Stomach (tissue), 9 donors: ENCODE measurements around the gene GNG2. TPM values are rescaled to one million over a fixed set of nuclear protein-coding genes. Genes with fewer than 3 reads are reported as not detected.

Source experiments
- DNase-seq, 2 donors: peaks; one replicate each; pipeline versions ENCODE4 v3.0.0 to v3.0.0-alpha.2; 2013 to 2019
- H3K27ac ChIP-seq, 5 donors: fragments of 200-600 bp in 4 of 5; sonication (generic) in 4 of 5; one replicate each; pipeline ENCODE4 v1.5.1; 2013 to 2019; ENCODE audit warnings: mild to moderate bottlenecking in 1 of 5, moderate library complexity in 1 of 5
- H3K27me3 ChIP-seq, 3 donors: fragments of 200-600 bp; sonication (generic); one replicate each; pipeline ENCODE4 v1.5.1; 2017 to 2019; ENCODE audit warnings: mixed run types in 1 of 3
- H3K36me3 ChIP-seq, 4 donors: fragments of 200-600 bp; sonication (generic); 1 replicate in 3 of 4; 2 replicates in 1 of 4; pipeline ENCODE4 v1.5.1; 2016 to 2019
- H3K4me1 ChIP-seq, 4 donors: fragments of 200-600 bp; sonication (generic); one replicate each; pipeline ENCODE4 v1.5.1; 2016 to 2019
- H3K4me3 ChIP-seq, 4 donors: fragments of 200-600 bp; sonication (generic) in 3 of 4; one replicate each; pipeline ENCODE4 v1.5.1; 2016 to 2019; ENCODE audit warnings: mild to moderate bottlenecking in 1 of 4
- H3K9me3 ChIP-seq, 4 donors: fragments of 200-600 bp; sonication (generic); one replicate each; pipeline ENCODE4 v1.5.1; 2016 to 2019
- CTCF ChIP-seq, 7 experiments: fragments of 450-650 bp in 4 of 7; fragments of 200-600 bp in 3 of 7; sonication (generic) in 3 of 7; IDR thresholded peaks; one replicate each; pipeline ENCODE4 v1.5.1; 2016 to 2019; ENCODE audit warnings: antibody characterized with exemption in 7 of 7, control low read depth in 2 of 7, mild to moderate bottlenecking in 1 of 7
- EP300 ChIP-seq: sonication (generic); formaldehyde crosslinking; IDR thresholded peaks from one replicate; pipeline ENCODE4 v1.6.1; 2017; ENCODE audit warnings: antibody characterized with exemption
- POLR2A ChIP-seq, 4 donors: fragments of 450-650 bp; IDR thresholded peaks; one replicate each; pipeline ENCODE4 v1.6.1; 2016; ENCODE audit warnings: antibody characterized with exemption in 4 of 4, control low read depth in 2 of 4, mild to moderate bottlenecking in 1 of 4, moderate library complexity in 1 of 4
- POLR2AphosphoS5 ChIP-seq, 3 donors: sonication (generic); formaldehyde crosslinking; IDR thresholded peaks; one replicate each; pipeline ENCODE4 v1.6.1; 2016; ENCODE audit warnings: antibody characterized with exemption in 3 of 3
- WGBS, 5 donors: extraction: QIAGEN DNeasy Blood & Tissue Kit in 3 of 5; methylation state at CpG; one replicate each; pipeline versions ENCODE4 v1.1.5 to v1.1.7; 2013 to 2018; 5-methylcytosine and 5-hydroxymethylcytosine counted together
- intact Hi-C: fragments of 100-400 bp; cut with DNase I; formaldehyde crosslinking; loops from one replicate; pipeline ENCODE4 v1.15.1; 2023; ENCODE audit warnings: low total_unique reads
- polyA plus RNA-seq, 3 donors: library from polyadenylated mRNA; stranded (reverse); fragments of 200-250 nt; gene quantifications; one replicate each; pipeline ENCODE4 v1.2.3, GENCODE V29; 2013
- total RNA-seq, 5 donors: library from RNA; depleted of rRNA; stranded (reverse); fragments of >200 nt; gene quantifications; one replicate each; pipeline versions ENCODE4 v1.1.0 to v1.2.3, GENCODE V29; 2014 to 2016
- donor health status: healthy with polysubstance abuse.
- donor health status: Bipolar disorder and iron deficiency.
- donor health status: healthy.

The GNG2 gene
- total and polyA plus RNA-seq, 8 donors: 0.58 to 23.3 (median 9.2) TPM

GRCh38 chr14:51957950-51958349 lies 97.5 kb downstream of the GNG2 start:
- H3K9me3 ChIP-seq: peaks cover 0 to 20% (median 15%) of the 10 kb centered on the region in 4 donors
- intact Hi-C loops: no loop called here
- DNase-seq: no peak

GRCh38 chr14:51959928-51960327 lies 99.5 kb downstream of the GNG2 start:
- H3K4me3 ChIP-seq: no peak overlapping the region
- no peak for TF ChIP-seq POLR2AphosphoS5 (IDR thresholded peaks at IDR 0.05)
- no peak for TF ChIP-seq CTCF (IDR thresholded peaks at IDR 0.05)
- no peak for TF ChIP-seq EP300
- no peak for TF ChIP-seq POLR2A (IDR thresholded peaks at IDR 0.05)
- peaks cover 0 to 11% (median 5%) of the 10 kb centered on the region in 4 donors for H3K4me1 ChIP-seq
- H3K36me3 ChIP-seq: peaks cover 0 to 14% (median 7%) of the 10 kb centered on the region in 4 donors
- intact Hi-C loops: no loop called here
- peaks cover 0 to 20% (median 15%) of the 10 kb centered on the region in 4 donors for H3K9me3 ChIP-seq
- no peak for DNase-seq
- H3K27me3 ChIP-seq: no peaks in the 10 kb centered on the region
- 94 to 100% (median 96%) methylated on average over 1 of the region's 1 CpG for WGBS, 5 donors
- no peak overlapping the region for H3K27ac ChIP-seq

More at GRCh38 chr14:51957950-51958349, 97.5 kb downstream of the GNG2 start:
- WGBS, 5 donors: 66 to 75% (median 68%) methylated on average over 2 of the region's 2 CpGs
- Histone ChIP-seq H3K4me1 (peaks cover 0 to 6% (median 1%) of the 10 kb centered on the region in 4 donors), H3K36me3 (peaks cover 0 to 28% (median 12%) of the 10 kb centered on the region in 4 donors), H3K27ac (no peak overlapping the region), H3K27me3 (no peaks in the 10 kb centered on the region), H3K4me3 (no peak overlapping the region)
- no peak for TF ChIP-seq POLR2A (IDR thresholded peaks at IDR 0.05)
- TF ChIP-seq POLR2AphosphoS5 (IDR thresholded peaks at IDR 0.05): no peak
- no peak for TF ChIP-seq EP300
- no peak for TF ChIP-seq CTCF (IDR thresholded peaks at IDR 0.05)

GRCh38 chr14:51960866-51961265 lies 100.5 kb downstream of the GNG2 start:
- Histone ChIP-seq H3K4me1 (peaks cover 0 to 11% (median 5%) of the 10 kb centered on the region in 4 donors), H3K36me3 (peaks cover 0 to 14% (median 7%) of the 10 kb centered on the region in 4 donors), H3K27ac (no peak overlapping the region), H3K4me3 (no peak overlapping the region), H3K9me3 (peaks cover 0 to 20% (median 15%) of the 10 kb centered on the region in 4 donors), H3K27me3 (no peaks in the 10 kb centered on the region)
- TF ChIP-seq CTCF (IDR thresholded peaks at IDR 0.05) (no peak), EP300 (no peak), POLR2AphosphoS5 (IDR thresholded peaks at IDR 0.05) (no peak), POLR2A (IDR thresholded peaks at IDR 0.05) (no peak)
- intact Hi-C loops: no loop called here
- DNase-seq: no peak

GRCh38 chr14:51962711-51963110 lies 102.3 kb downstream of the GNG2 start:
- H3K27ac ChIP-seq: peak overlapping the region in 1 of 5 donors; percentile 54
- intact Hi-C loops: no loop called here

More at GRCh38 chr14:51962711-51963110, 102.3 kb downstream of the GNG2 start:
- H3K27me3 ChIP-seq: no peaks in the 10 kb centered on the region
- peaks cover 0 to 17% (median 15%) of the 10 kb centered on the region in 4 donors for H3K9me3 ChIP-seq
- peaks cover 0 to 11% (median 5%) of the 10 kb centered on the region in 4 donors for H3K4me1 ChIP-seq
- WGBS, 5 donors: 23 to 47% (median 28%) methylated on average over 3 of the region's 3 CpGs
- peaks cover 0 to 14% (median 7%) of the 10 kb centered on the region in 4 donors for H3K36me3 ChIP-seq
- H3K4me3 ChIP-seq: no peak overlapping the region
- no peak for TF ChIP-seq POLR2A (IDR thresholded peaks at IDR 0.05)
- no peak for TF ChIP-seq POLR2AphosphoS5 (IDR thresholded peaks at IDR 0.05)
- TF ChIP-seq EP300: no peak
- no peak for TF ChIP-seq CTCF (IDR thresholded peaks at IDR 0.05)
- no peak for DNase-seq
